Gastroesophageal sphincter (tissue), 3 donors: ENCODE results near the gene OBSCN.

Experiments used
- POLR2A ChIP-seq, 2 donors: fragments of 450-650 bp; IDR thresholded peaks; one replicate each; pipeline ENCODE4 v1.6.1; 2017; ENCODE audit warnings: antibody characterized with exemption in 2 of 2, mild to moderate bottlenecking in 2 of 2, moderate library complexity in 1 of 2
- POLR2AphosphoS5 ChIP-seq: sonication (generic); formaldehyde crosslinking; IDR thresholded peaks from one replicate; pipeline ENCODE4 v1.6.1; 2017; ENCODE audit warnings: antibody characterized with exemption
- TF ChIP-seq, protein P1 (sequence below), 4 experiments: fragments of 200-600 bp in 2 of 4; fragments of 450-650 bp in 2 of 4; sonication (generic) in 1 of 4; IDR thresholded peaks; one replicate each; pipeline ENCODE4 v1.5.1; 2017 to 2019; ENCODE audit warnings: antibody characterized with exemption in 4 of 4, mild to moderate bottlenecking in 2 of 4, moderate library complexity in 2 of 4

DNA sequence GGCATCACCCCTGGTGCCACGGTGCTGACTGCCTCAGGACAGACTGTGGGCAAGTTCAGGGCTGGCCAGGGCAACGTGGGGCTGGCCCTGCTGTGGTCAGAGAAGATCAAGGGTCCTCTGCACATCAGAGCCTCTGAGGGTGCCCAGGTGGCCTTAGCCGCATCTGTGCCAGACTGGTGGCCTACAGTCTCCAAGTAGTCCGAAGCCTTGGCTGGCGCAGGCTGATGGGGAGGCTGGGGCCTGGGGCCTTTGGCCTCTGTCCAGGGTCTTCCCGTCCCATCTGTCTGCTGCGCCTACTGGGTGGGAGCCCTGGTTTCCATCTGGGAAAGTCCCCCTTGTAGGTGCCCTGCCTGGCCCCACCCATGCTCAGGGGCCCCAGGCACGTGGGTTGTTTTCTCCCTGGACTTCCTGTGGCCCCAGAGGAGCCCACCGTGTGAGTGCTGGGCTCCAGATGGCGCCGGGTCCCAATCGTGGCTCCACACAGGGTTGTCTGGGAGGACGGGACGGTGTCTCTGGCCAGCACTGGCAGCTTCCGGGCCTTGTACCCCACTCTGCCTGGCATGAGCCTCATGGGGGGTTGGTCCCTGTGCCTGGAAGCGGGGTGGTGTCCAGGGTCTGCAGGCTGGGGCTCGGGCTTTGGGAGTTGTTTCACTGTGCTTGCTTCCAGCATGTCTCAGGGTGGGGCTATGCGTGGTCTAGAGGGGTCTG, 32.4 kb upstream of the OBSCN start:
- TF ChIP-seq, protein P1, sequence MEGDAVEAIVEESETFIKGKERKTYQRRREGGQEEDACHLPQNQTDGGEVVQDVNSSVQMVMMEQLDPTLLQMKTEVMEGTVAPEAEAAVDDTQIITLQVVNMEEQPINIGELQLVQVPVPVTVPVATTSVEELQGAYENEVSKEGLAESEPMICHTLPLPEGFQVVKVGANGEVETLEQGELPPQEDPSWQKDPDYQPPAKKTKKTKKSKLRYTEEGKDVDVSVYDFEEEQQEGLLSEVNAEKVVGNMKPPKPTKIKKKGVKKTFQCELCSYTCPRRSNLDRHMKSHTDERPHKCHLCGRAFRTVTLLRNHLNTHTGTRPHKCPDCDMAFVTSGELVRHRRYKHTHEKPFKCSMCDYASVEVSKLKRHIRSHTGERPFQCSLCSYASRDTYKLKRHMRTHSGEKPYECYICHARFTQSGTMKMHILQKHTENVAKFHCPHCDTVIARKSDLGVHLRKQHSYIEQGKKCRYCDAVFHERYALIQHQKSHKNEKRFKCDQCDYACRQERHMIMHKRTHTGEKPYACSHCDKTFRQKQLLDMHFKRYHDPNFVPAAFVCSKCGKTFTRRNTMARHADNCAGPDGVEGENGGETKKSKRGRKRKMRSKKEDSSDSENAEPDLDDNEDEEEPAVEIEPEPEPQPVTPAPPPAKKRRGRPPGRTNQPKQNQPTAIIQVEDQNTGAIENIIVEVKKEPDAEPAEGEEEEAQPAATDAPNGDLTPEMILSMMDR (IDR thresholded peaks at IDR 0.05), result no peak
- no peak for TF ChIP-seq POLR2A (IDR thresholded peaks at IDR 0.05)
- TF ChIP-seq POLR2AphosphoS5, result no peak
